GM21515 (cell line): ENCODE results near the gene CDK5R1.
"Not testable (repeated sequence)": the region's sequence is repeated elsewhere in the genome, so short reads cannot be mapped to it uniquely, and the experiment has no call there.

Experiments used
- ATAC-seq: cut with Tn5 transposase; IDR thresholded peaks from one replicate; pipeline ENCODE4 v1.9.1; 2021; ENCODE audit not compliant: unreplicated experiment

The CDK5R1 gene

DNA sequence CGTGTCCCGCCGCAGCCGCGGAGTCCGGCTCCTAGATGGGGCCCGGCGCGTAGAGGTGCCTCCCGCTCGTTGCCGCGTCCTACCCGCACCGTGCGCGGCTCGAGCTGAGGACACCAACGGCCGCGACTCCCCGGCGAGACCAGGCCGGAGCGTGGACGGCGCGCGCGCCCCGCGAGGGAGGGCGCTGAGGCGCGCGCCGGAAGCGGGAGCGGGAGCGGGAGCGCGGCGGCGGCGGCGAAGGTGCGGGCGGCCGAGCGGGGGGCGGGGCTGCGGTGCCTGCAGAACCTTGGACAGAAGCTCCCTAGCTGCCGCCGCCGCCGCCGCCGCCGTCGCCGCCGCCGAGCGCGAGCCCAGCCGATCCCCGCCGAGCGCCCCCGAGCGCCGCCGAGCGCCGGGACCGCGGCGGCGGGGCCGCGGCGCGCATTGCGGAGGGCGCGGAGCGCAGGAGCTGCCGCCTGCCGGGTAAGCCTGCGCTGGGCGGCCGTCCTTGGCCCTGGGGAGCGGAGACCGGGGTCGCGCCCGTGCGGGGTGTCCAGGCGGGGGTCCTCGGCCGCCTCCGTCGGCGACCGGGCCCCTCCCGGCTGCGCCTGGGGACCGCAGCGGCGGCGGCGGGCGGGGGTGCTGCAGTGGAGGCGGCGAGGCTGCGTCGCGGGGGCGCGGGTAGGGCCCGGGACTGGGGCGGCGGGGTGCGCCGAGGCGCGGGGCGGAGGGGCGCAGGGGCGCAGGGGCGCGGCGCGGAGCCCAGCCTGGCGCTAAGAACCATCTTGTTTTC lies at the start of gene CDK5R1:
Gene CDK5R1 (plus strand): TSS at position 293 of the 772 bp plus-strand sequence. CDS start 628 bp downstream, outside the sequence.
- peak; percentile 46 for ATAC-seq

DNA sequence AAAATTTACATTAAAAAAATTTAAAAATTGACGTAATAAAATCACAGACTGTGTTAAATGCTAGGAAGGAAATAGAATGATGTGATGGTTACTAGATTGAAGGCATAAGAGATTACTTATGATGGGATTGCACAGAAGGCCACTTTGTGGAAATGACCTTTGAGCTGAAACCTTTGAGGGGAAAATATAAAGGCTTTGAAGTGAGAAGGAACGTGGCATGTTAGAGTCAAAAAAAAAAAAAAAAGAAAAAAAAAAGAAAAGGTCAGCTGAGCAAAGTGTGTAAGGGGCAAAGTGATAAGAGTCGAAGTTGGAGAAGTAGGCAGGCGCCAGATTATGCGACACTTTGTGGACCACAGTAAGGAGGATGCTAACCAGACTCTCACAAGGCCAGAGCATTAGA lies 46.1 kb upstream of the CDK5R1 start:
- no peak for ATAC-seq

DNA sequence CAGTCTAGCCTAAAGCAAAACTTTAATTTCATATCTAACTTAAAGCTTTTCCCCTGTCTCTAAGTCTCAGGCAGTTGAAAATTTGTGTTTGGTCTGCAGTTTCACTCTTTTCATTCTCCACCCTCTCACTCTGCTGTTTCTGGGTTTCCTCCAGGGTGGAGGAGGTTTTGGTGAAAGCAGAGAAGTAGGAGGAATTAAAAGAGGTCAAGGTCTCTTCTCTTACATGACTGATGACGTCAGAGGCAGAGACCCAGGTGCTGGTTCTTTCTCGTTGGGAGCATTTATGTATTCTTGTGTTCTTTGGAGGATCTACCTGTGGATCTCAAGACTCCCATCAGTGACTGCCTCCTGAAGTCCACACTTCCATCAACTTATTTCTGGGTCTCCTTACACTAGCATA lies 44.9 kb upstream of the CDK5R1 start:
- ATAC-seq: no peak

DNA sequence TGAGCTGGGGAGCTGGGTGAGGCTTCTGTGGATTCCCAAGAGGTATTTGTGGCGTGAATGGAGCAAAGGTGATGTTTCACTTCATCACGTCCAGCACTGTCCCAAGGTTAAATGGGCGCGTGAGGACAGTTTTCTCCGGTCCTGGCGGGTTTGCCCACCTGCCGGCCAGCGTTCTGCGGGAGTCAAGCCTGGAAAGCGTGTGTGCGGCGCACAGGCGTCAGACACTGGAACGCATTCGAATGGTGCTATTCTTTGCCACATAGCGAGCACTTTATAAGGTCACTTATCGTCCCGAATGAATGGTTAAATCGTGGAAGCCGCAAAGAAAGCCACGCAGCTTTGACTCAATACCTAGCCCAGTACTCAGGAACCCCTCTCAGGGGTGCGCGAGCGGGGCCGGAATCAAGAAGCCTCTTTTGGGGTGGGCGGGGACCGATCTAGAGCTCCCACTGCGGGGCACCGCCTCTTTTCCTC lies 42.9 kb upstream of the CDK5R1 start:
- ATAC-seq: no peak

DNA sequence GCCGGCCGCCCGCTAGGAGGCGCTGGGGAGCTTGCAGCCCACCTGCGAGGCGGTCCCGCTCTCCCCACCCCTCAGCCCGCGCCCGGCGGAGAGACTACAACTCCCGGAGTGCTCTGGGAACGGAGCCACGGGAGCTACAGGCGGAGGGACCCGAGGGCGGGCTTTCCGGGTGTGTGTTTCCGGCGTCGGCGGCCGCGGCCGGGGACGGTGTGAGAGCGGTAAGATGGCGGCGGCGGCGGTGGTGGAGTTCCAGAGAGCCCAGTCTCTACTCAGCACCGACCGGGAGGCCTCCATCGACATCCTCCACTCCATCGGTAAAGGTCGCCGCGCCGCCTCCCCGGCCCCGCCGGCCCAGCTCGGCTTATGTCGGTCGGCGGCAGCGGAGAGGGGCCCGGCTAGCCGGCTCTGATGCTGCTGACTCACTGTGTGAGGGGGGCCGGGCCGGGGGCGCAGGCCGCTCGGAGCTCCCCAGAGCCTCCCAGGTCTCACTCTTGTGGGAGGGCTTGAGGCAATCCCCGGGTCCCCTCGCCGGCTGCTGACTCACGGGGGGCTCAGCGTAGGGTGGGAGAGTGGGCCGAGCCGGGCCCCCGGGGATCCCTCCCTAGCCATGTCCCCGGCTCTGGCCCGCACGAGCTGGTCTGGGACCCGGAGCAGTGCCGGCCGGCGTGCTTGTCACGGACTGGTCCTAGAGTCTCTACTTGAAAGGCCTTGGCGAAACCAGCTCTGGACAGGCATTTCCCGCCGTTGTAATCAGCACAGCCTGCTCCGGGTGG lies 42.3 kb upstream of the CDK5R1 start, which contains the start of gene PSMD11:
Gene PSMD11 (plus strand): TSS at position 210 of the 773 bp plus-strand sequence. CDS start 14 bp downstream, at position 224.
- ATAC-seq: peak; percentile 89

DNA sequence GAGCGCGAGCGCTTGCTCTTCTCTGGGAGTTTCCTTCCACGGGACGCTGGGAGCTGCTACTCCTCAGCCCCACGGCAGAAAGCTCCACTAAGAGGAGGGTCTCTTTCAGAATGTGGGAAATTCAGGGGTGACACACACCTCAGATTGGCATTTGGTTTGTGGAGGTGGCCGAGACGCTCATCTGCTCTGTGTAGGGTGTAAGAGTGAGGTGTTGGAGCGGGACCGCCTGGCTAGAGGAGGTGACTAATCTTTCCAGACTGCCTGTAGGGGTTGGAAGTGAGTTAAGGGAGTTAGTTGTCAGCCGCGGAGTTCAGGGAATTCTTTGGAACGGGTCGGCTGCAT lies 41.7 kb upstream of the CDK5R1 start:
- ATAC-seq: peak; percentile 8

DNA sequence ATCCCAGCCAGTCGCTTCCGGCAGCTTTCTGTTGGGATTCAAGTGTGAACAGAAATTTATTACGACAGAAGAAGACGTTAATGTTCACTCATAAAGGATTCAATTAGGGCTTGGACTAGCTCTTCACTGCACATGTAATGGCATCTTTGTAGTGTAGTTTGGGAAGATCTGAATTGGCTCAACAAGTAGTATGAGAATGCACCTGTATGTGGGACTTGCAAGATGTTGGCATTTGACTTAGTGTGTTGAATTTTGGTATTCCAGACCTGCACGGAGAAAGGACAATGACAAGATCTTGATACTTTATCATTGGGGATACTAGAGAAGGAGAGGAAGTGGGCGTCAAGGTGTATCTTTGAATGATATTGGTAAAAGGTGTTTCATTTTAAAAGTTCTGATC lies 41.3 kb upstream of the CDK5R1 start:
- no peak for ATAC-seq

DNA sequence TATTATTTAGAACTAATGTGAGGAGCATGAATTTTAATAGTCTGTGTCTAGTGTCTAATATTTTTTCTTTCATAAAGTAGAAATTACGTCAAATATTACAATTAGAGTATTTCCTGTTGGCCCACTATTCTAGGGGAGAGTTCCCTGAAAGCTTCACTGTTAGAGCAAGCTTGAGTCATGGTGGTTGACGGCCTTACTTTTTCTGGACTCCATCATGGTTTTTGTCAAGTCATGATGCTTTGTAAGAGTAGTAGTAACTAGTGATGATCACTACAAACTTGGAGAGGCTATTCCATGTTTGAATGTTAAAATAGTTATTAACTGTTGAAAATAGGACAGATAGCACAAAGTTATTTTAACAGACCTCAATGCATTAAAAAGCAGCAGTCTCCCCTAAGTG lies 40.8 kb upstream of the CDK5R1 start:
- no peak for ATAC-seq

DNA sequence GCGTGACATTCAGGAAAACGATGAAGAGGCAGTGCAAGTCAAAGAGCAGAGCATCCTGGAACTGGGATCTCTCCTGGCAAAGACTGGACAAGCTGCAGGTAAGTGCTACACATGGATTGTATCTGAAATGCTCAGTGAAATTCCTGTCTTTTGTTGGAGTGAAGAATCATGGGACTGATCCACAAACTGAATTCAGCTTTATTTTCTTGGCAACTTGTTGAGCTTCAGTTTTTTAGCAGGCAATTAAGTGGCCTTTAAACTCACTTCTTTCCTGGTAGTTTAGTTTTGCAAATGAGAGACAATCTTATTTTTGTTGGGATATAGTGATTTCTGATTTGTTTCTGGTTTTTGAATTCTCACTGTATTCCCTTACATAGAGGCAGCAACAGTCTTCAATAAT lies 39.8 kb upstream of the CDK5R1 start:
- ATAC-seq: no peak

DNA sequence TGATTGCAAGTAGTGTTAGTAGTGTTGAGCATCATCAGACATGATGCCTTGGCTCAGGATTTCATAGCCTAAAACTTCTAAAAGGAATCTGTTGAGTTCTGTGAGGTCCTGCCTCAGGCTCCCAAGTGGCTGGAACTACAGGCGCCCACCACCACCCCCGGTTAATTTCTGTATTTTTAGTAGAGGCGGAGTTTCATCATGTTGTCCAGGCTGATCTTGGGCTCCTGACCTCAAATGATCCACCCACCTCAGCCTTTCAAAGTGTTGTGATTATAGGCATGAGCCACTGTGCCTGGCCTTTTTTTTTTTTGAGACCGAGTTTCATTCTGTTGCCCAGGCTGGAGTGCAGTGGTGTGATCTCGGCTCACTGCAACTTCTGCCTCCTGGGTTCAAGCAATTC lies 36.8 kb upstream of the CDK5R1 start:
- no peak for ATAC-seq

DNA sequence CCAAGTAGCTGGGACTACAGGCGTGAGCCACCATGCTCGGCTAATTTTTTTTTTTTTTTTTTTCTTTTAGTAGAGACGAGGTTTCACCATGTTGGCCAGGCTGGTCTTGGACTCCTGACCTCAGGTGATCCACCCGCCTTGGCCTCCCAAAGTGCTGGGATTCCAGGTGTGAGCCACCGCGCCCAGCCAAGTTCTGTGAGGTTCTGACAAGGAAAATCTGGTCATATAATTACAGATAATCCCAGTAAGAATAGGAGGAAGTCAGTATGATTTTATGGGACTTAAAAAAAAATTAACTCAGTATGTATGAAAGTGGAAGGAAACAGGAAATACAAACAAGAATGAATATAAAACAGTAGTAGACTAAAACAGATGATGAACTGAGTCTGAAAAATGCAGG lies 36.4 kb upstream of the CDK5R1 start:
- ATAC-seq: not testable (repeated sequence)

DNA sequence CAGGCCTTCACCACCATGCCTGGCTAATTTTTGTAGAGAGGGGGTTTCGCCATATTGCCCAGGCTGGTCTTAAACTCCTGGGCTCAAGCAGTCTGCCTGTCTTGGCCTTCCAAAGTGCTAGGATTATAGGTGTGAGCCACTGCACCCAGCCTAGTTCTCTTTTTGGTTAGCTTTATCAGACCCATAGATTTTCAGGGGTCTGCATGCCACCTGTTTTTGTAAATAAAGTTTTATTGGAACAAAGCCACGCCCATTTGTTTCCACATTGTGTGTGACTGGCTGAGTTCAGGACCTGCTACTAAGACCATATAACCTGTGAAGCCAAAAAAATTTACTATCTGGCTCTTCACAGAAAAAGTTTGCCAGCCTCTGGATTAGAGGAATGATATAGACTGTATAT lies 34.9 kb upstream of the CDK5R1 start:
- no peak for ATAC-seq

DNA sequence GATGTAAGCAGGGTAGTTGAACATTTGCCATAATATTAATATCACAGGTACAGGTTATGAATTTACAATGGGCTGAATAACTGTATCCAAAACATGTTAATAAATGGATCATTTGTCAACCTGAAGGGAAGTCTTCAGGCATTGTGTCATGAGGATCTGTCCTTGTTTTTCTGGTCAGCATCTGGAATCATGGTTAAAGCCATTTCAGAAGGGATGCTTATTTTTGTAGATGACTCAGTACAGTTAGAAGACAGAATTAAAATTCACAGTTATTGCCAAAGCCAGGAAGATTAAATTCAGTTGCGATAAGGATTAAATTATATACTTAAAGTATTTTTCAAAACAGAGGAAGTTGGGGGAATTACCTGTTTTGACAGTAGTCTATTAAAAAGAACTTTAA lies 34.5 kb upstream of the CDK5R1 start:
- ATAC-seq: no peak

DNA sequence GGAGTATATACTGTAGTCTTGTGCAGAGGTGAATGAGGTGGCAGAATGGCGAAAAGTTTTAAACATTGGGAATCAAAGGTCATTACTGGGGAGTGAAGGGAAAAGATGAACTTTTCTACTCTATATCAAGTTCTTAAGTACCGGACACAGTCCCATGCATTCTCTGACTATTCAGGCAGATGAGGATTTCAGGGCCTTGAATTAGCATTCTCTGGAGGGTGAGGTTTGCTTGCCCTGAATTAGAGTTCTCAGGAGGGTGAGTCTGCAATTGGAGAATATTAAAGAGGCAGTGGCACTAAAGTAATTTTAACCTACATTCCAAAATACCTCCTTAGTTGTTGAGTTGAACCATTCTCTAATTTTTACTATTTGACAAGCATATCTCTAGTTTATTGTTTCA lies 33.4 kb upstream of the CDK5R1 start:
- no peak for ATAC-seq

DNA sequence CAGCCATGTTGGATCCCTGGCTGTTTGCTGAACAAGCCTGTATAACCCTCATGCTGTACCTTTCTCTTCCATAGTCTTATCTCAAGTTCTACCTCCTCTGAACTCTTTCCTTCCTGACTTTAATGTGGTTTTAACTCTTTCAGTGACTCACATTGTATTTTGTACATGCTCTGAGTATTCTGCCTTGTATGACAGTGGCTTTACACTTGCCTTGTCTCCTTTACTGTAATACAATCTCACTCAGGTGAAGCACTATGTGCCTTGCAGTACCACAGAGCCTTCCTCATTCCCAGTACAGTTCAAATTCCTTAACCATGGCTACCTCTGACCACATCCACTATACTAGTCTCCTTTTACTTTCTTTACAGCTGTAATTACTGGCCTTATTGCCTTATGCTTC lies 28.4 kb upstream of the CDK5R1 start:
- ATAC-seq: no peak

DNA sequence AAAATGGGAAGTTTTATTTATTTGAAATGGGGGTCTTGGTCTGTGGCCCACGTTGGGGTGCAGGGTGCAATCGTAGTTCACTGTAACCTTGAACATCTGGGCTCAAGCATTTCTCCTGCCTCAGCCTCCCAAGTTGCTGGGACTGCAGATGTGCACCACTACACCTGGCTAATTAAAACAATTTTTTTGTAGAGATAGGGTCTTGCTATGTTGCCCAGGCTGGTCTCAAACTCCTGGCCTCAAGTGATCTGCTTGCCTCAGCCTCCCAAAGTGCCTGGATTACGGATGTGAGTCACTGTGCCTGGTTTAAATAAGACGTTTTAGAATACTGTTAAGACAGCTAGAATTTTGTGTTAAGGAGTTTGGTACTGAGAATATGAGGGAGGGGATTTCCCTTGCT lies 26.7 kb upstream of the CDK5R1 start:
- ATAC-seq: no peak

DNA sequence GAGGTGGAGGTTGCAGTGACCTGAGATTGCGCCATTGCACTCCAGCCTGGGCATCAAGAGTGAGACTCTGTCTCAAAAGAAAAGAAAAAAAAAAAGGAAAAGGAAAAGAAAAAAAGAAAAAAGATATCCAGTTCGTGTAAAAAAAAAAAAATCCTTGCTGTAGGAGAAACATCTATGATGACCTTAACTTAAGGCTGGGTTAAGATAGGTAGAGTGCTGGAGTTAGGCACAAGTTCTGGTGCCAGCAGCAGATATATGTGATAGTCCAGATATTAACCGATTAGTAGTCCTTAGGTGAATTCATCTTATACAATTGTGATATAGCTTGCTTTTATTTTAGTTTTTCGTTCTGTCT lies 25.3 kb upstream of the CDK5R1 start:
- ATAC-seq: no peak

DNA sequence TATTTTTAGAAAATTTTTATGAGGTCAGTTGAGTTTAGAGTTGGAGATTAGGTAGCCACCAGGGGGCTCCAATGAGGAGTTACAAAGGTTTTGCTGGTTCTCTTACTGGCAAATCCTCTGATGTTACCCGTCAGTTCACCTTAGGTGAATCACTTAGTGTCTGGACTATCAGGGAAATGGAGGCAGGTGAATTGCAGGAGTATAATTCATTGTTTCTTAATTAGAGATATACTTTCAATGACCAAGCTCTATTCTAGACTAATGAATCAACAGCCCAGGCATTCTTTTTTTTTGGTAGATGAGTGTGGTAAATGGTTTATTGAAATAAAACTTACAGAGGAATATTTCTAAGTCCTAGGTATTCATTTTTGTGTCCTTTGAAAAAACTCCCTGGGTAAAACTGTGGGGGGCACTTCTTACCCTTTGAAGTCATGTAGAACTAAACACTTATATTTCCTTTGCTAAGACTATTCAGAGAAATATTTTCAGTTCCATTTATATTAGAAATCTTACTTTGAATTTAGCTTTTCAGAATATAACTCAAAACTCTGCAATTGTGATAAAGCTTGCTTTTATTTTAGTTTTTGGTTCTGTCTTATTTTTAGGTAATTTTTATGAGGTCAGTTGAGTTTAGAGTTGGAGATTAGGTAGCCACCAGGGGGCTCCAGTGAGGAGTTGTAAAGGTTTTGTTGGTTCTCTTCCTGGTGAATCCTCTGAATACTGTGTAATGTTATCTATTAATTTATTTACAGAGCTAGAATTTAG lies 24.8 kb upstream of the CDK5R1 start:
- no peak for ATAC-seq

DNA sequence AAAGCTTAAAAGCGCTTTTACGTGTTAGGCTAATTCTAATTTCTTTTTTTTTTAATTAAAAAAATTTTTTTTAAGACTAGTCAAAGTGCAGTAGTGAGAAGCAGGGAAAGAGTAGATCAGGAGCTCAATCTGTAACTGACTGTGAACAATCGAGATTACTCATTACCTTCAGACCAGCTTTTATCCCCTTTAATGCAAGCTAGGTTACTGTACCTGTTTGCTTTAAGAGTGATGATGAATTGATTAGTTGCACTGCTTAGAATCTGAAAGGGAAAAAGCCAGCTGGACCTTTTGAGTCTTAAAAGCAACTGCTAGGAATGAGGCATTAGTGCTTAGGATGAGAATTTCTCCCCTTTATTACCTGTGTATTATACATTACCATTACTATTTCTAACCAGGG lies 23.5 kb upstream of the CDK5R1 start:
- ATAC-seq: no peak

DNA sequence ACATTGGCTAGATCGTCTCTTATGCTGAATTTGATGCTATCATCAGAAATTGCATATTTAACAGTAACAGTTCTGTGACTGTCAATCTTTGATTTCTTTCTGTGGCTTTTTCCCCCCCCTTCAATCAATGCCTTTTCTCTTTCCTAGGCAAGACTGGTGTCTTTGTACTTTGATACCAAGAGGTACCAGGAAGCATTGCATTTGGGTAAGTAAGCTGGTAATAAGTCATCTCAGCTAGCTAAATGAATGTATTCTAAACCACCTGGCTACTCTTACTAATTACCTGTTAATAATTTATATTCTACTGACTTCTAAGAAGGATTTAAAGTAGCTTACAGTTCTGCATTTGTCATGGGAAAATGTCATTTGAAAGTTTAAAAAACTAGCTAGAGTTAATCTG lies 22.4 kb upstream of the CDK5R1 start:
- no peak for ATAC-seq

DNA sequence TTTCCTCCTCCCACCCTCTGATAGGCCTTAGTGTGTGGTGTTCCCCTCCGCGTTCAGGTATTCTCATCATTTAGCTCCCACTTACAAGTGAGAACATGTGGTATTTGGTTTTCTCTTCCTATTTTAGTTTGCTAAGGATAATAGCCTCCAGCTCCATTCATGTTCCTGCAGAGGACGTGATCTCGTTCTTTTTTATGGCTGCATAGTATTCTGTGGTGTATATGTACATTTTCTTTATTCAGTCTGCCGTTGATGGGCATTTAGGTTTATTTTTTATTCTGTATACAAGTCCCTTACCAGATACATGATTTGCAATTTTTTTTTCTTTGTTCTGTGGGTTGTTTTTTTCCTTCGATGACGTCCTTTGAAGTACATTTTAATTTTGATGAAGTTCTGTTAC lies 18.8 kb upstream of the CDK5R1 start:
- ATAC-seq: no peak
